Stimulated activated CD8-positive, alpha-beta memory T cell treated with anti-CD3 and anti-CD28 coated beads, Interleukin-15, amount 100 ng/mL, for 48 hours (primary cell): ENCODE measurements around the gene TMPRSS7.
A peak's percentile ranks its signal among the peaks of the same experiment; 100 is the strongest.

Experiments
- DNase-seq, 2 donors: peaks; one replicate each; pipeline ENCODE4 v3.0.0-alpha.2; 2020; ENCODE audit warnings: low read depth in 2 of 2

Gene TMPRSS7

DNA sequence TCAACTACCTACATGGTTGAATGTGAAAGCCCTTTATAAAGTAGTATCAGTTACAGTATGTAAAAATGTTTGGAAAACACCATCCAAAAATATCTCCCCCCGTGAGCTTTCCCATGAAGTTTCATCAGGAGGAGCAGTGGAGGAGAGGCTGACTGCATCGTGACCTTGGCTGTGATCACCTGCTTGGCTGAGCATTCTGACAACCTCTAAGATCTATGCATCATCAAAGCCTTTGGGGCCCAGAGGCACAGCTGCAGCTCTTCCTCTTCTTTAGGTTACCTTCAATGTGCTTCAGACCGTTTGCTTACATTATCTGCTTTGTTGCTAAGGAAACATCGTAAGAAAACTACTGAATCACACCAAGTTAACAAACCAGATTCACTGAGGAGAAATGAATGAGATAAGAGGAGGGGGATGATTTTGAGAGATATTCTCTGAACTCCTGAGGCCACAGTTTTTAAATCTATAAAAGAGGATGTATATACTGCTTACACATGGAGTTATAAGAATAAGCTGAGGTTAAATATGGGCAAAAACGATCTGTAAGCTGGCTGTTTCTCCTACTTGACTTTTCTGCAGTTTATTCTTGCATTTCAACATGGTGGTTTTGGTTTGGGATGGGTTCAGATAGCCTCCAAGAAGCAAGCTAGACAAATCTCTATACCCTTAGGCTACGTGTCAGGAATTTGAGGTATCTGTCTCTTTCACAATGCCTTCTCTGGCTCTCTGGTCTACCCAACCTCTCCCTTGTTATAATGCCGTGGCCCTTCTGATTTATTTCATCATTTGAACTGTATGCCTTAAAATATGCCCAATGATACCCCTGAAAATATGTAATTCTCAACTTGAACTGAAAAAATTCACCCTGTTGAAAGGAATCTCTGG, 94.5 kb downstream of the TMPRSS7 start:
- DNase-seq = peak; percentile 17 to 21

DNA sequence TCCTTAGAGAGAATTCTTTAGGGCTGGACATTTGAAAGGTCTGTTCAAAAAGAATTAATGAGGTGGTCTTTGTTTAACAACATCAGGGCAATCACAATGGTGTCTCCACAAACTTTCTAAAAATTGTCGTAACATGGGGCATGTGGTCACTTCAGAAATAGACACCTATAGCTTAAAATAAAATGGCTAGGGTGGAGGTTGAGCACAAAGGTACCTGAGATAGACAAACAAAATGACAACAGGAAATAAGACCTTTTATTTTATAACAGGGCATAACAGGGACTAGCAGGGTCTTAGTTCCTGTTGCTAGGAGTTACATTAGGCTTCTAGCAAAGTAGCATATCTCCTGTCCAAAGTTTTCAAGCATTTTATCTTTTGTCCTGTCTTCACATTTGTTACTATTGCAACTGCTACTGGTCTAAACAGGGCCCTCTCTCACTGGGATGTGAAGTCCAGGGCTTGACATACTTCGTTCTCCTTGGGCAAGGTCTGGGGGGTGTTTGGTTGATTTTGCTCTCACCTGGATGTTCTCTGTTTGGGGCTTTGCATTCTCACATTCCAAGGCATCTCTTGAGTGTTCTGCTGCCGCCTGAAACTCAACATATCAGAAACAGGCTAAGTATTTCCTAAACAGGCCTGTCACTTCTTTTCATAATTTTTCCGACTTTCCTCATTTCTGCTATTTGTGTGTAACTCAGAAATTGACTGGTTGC, 95.5 kb downstream of the TMPRSS7 start:
- DNase-seq = no peak

DNA sequence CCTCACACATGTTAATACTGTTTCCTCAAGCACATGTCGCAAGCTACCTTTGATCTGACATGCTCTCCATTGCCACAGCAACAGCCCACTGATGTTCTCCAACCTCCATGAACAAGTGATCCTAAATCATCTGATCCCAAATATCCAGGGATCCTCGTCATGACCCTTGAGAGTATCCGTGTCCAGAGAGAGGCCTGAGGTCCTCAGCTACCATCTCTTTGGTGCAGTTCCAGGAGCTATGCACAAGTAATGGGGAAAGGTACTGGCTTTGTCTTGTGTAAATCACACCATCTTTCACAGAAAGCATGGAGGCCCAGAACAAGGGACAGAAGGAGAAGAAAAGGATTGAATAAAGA, 96.1 kb downstream of the TMPRSS7 start:
- DNase-seq = no peak
